H1 (cell line): ENCODE measurements around the gene ARHGEF10L. TPM values are rescaled to one million over a fixed set of nuclear protein-coding genes. Genes with fewer than 3 reads are reported as not detected.
A peak's percentile ranks its signal among the peaks of the same experiment; 100 is the strongest.

Experiments
- CTCF ChIA-PET: fragments of 300-600 bp; sonication (Branson Sonifier 250); formaldehyde crosslinking; loops from one replicate; lab custom pipeline; 2021; ENCODE audit not compliant: partially characterized antibody; lab: Charles Lee
- POLR2A ChIA-PET: fragments of 300-600 bp; sonication (Branson Sonifier 250); formaldehyde crosslinking; loops from one replicate; lab custom pipeline; 2021; ENCODE audit warnings: inconsistent platforms; ENCODE audit not compliant: partially characterized antibody; lab: Charles Lee
- DNase-seq, 2 experiments: peaks; one replicate each; pipeline versions ENCODE4 v3.0.0 to v3.0.0-alpha.2; 2010 to 2022; ENCODE audit warnings: low spot score in 2 of 2, low read depth in 1 of 2, mixed read lengths in 1 of 2
- FAIRE-seq: peaks from 2 replicates; lab custom pipeline; 2011; peaks lifted over from hg19 to GRCh38; lab: Jason Lieb, UNC
- H2AFZ ChIP-seq: 2 replicates; pipeline ENCODE4 v1.8.1; 2012; ENCODE audit warnings: low read length, inconsistent platforms
- H2AK5ac ChIP-seq: 2 replicates; pipeline ENCODE4 v1.6.1; 2013; ENCODE audit warnings: low read depth, low read length
- H2BK120ac ChIP-seq: replicated peaks from 2 replicates; pipeline ENCODE3; 2013; ENCODE audit warnings: low read depth, low read length, inconsistent platforms
- H2BK12ac ChIP-seq: 2 replicates; pipeline ENCODE4 v1.6.1; 2013; ENCODE audit warnings: low read depth, low read length
- H2BK15ac ChIP-seq: 2 replicates; pipeline ENCODE4 v1.6.1; 2013; ENCODE audit warnings: low read length
- H2BK20ac ChIP-seq: 2 replicates; pipeline ENCODE4 v1.6.1; 2013; ENCODE audit warnings: low read length
- H2BK5ac ChIP-seq: 2 replicates; pipeline ENCODE4 v1.6.1; 2013; ENCODE audit warnings: low read depth, low read length
- H3K14ac ChIP-seq: 2 replicates; pipeline ENCODE4 v1.6.1; 2013; ENCODE audit warnings: inconsistent platforms; ENCODE audit not compliant: insufficient read length
- H3K18ac ChIP-seq: 2 replicates; pipeline ENCODE4 v1.6.1; 2013; ENCODE audit warnings: low read length; ENCODE audit errors: extremely low read depth
- H3K23ac ChIP-seq: 2 replicates; pipeline ENCODE4 v1.6.1; 2013; ENCODE audit warnings: inconsistent platforms; ENCODE audit not compliant: insufficient read length
- H3K23me2 ChIP-seq: 2 replicates; pipeline ENCODE4 v1.6.1; 2013; ENCODE audit warnings: low read depth, low read length
- H3K27ac ChIP-seq: 2 replicates; pipeline ENCODE4 v1.6.1; 2011; ENCODE audit warnings: low read depth, low read length, inconsistent platforms
- H3K27me3 ChIP-seq, 4 experiments: replicated peaks in 1 of 4; 1 replicate in 1 of 4; 2 replicates in 3 of 4; pipeline versions ENCODE4 v1.6.1 to v1.8.1; 2011 to 2013; ENCODE audit warnings: low read length in 3 of 4, mild to moderate bottlenecking in 3 of 4, inconsistent platforms in 2 of 4, mixed read lengths in 2 of 4, moderate library complexity in 1 of 4; ENCODE audit not compliant: control insufficient read depth in 3 of 4, insufficient read depth in 3 of 4; ENCODE audit errors: extremely low read depth in 1 of 4
- H3K36me3 ChIP-seq, 4 experiments: 2 replicates each; pipeline versions ENCODE4 v1.6.1 to v1.8.1; 2011 to 2013; ENCODE audit warnings: mild to moderate bottlenecking in 4 of 4, low read length in 3 of 4, moderate library complexity in 2 of 4, control low read depth in 1 of 4, inconsistent platforms in 1 of 4; ENCODE audit not compliant: insufficient read depth in 4 of 4, control insufficient read depth in 2 of 4
- H3K4ac ChIP-seq: replicated peaks from 2 replicates; pipeline ENCODE3; 2013; ENCODE audit warnings: low read length, low read depth, mixed read lengths, inconsistent platforms; ENCODE audit not compliant: insufficient read length
- H3K4me1 ChIP-seq, 4 experiments: replicated peaks in 1 of 4; 1 replicate in 1 of 4; 2 replicates in 3 of 4; pipeline versions ENCODE4 v1.6.1 to v1.8.1; 2011 to 2013; ENCODE audit warnings: low read length in 3 of 4, inconsistent platforms in 2 of 4, mixed read lengths in 1 of 4; ENCODE audit not compliant: insufficient read depth in 4 of 4, control insufficient read depth in 3 of 4
- H3K4me2 ChIP-seq, 2 experiments: 2 replicates each; pipeline versions ENCODE4 v1.6.1 to v1.8.1; 2011 to 2013; ENCODE audit warnings: low read depth in 2 of 2, low read length in 2 of 2, control low read depth in 1 of 2, inconsistent platforms in 1 of 2, mild to moderate bottlenecking in 1 of 2; ENCODE audit not compliant: insufficient read depth in 1 of 2
- H3K4me3 ChIP-seq, 4 experiments: fragments of 200-600, 300-600 bp in 1 of 4; sonication (generic), shearing (Covaris generic), sonication (Bioruptor Twin) in 1 of 4; 2 replicates each; pipeline versions ENCODE4 v1.5.1 to v1.8.1; 2011 to 2016; ENCODE audit warnings: low read length in 4 of 4, low read depth in 3 of 4, control low read depth in 2 of 4, inconsistent platforms in 2 of 4, mild to moderate bottlenecking in 2 of 4, mixed read lengths in 1 of 4, moderate library complexity in 1 of 4; ENCODE audit not compliant: insufficient read depth in 2 of 4; ENCODE audit errors: extremely low read depth in 1 of 4
- H3K56ac ChIP-seq: replicated peaks from 2 replicates; pipeline ENCODE3; 2013; ENCODE audit warnings: low read depth, mild to moderate bottlenecking, mixed read lengths, low read length, inconsistent platforms; ENCODE audit not compliant: insufficient read length
- H3K79me1 ChIP-seq: 2 replicates; pipeline ENCODE4 v1.6.1; 2013; ENCODE audit warnings: low read depth, low read length, control low read depth
- H3K79me2 ChIP-seq, 2 experiments: 2 replicates each; pipeline versions ENCODE4 v1.6.1 to v1.8.1; 2012 to 2013; ENCODE audit warnings: low read length in 2 of 2, mild to moderate bottlenecking in 2 of 2, inconsistent platforms in 1 of 2; ENCODE audit not compliant: insufficient read depth in 2 of 2, control insufficient read depth in 1 of 2
- H3K9ac ChIP-seq, 4 experiments: replicated peaks in 1 of 4; 1 replicate in 1 of 4; 2 replicates in 3 of 4; pipeline versions ENCODE4 v1.6.1 to v1.8.1; 2011 to 2013; ENCODE audit warnings: low read depth in 3 of 4, low read length in 3 of 4, control low read depth in 2 of 4, mild to moderate bottlenecking in 2 of 4, moderate library complexity in 2 of 4, inconsistent platforms in 1 of 4; ENCODE audit errors: extremely low read depth in 1 of 4
- H3K9me3 ChIP-seq, 2 experiments: 2 replicates each; pipeline versions ENCODE4 v1.6.1 to v1.8.1; 2012 to 2013; ENCODE audit warnings: mild to moderate bottlenecking in 2 of 2, moderate library complexity in 2 of 2, control low read depth in 1 of 2, inconsistent platforms in 1 of 2, low read depth in 1 of 2, low read length in 1 of 2, mixed read lengths in 1 of 2; ENCODE audit not compliant: insufficient read depth in 2 of 2
- H4K20me1 ChIP-seq, 2 experiments: replicated peaks in 1 of 2; 2 replicates each; pipeline versions ENCODE3 to v1.8.1; 2011 to 2013; ENCODE audit warnings: inconsistent platforms in 2 of 2, low read length in 2 of 2, mild to moderate bottlenecking in 1 of 2; ENCODE audit not compliant: insufficient read depth in 2 of 2, control insufficient read depth in 1 of 2
- H4K5ac ChIP-seq: 2 replicates; pipeline ENCODE4 v1.6.1; 2013; ENCODE audit warnings: low read length, low read depth, mixed read lengths, inconsistent platforms; ENCODE audit not compliant: insufficient read length
- H4K8ac ChIP-seq: 2 replicates; pipeline ENCODE4 v1.8.0; 2013; ENCODE audit warnings: mild to moderate bottlenecking, moderate library complexity, low read length, inconsistent platforms; ENCODE audit not compliant: insufficient read depth; ENCODE audit errors: extremely low read depth
- H4K91ac ChIP-seq: replicated peaks from 2 replicates; pipeline ENCODE3; 2013; ENCODE audit warnings: low read length, mixed read lengths, inconsistent platforms; ENCODE audit not compliant: insufficient read length
- CEBPB ChIP-seq: IDR thresholded peaks from 2 replicates; pipeline ENCODE4 v1.6.1; 2012; ENCODE audit warnings: low read depth, low read length
- CTBP2 ChIP-seq: IDR thresholded peaks from 2 replicates; pipeline ENCODE4 v1.7.0; 2011; ENCODE audit warnings: borderline replicate concordance, mild to moderate bottlenecking, moderate library complexity, mixed read lengths, low read length; ENCODE audit not compliant: insufficient read depth, insufficient read length
- MAX ChIP-seq: IDR thresholded peaks from 2 replicates; pipeline ENCODE4 v1.6.1; 2012; ENCODE audit warnings: inconsistent platforms
- TEAD4 ChIP-seq: IDR thresholded peaks from 2 replicates; pipeline ENCODE4 v1.6.1; 2012; ENCODE audit warnings: low read depth, low read length, inconsistent platforms, mixed read lengths
- YY1 ChIP-seq: IDR thresholded peaks from 2 replicates; pipeline ENCODE4 v1.6.1; 2011; ENCODE audit warnings: low read depth, mild to moderate bottlenecking, low read length
- WGBS, 2 experiments: shearing (Covaris generic) in 1 of 2; methylation state at CpG; one replicate each; pipeline versions ENCODE4 v1.1.6 to v1.1.7; 2013 to 2015; ENCODE audit warnings: low lambda C conversion rate in 2 of 2, mixed read lengths in 2 of 2, inconsistent platforms in 1 of 2, low coverage in 1 of 2, missing lambda C conversion rate in 1 of 2; ENCODE audit not compliant: insufficient replicate concordance in 2 of 2, insufficient coverage in 1 of 2, insufficient read length in 1 of 2; ENCODE audit errors: extremely low coverage in 1 of 2, missing lambda C conversion rate in 1 of 2; 5-methylcytosine and 5-hydroxymethylcytosine counted together
- polyA plus RNA-seq, 7 experiments: library from polyadenylated mRNA; depleted of rRNA in 3 of 7; stranded (reverse) in 5 of 7; unstranded in 2 of 7; fragments of >200 nt in 5 of 7; fragments of 200-250 nt in 2 of 7; gene quantifications; 1 replicate in 5 of 7; 2 replicates in 1 of 7; 4 replicates in 1 of 7; pipeline versions ENCODE4 v1.2.1 to v1.2.3, GENCODE V29; 2011 to 2013; ENCODE audit warnings: missing spikeins in 2 of 7, mixed read lengths in 2 of 7
- total RNA-seq: library from RNA; stranded (reverse); fragmentation: NEBNext Ultra II Directional; extraction: Animal tissue kit (Norgen Biotek cat#: 25700); gene quantifications from 2 replicates; pipeline ENCODE4 v1.2.1, GENCODE V29; 2021
- TF ChIP-seq, protein P1 (sequence below): IDR thresholded peaks from 2 replicates; pipeline ENCODE4 v1.6.1; 2011; ENCODE audit warnings: low read length, improper control_type of control experiment
- TF ChIP-seq, protein P2 (sequence below): IDR thresholded peaks from 2 replicates; pipeline ENCODE4 v1.6.1; 2011; ENCODE audit warnings: low read depth, mild to moderate bottlenecking, low read length; ENCODE audit not compliant: insufficient read depth

ARHGEF10L gene
- total and polyA plus RNA-seq, 2 of the 8 experiments (the other 6 are each of a cell fraction or from before 2014, with no cell fraction given) = 33.6 to 39.6 TPM

DNA sequence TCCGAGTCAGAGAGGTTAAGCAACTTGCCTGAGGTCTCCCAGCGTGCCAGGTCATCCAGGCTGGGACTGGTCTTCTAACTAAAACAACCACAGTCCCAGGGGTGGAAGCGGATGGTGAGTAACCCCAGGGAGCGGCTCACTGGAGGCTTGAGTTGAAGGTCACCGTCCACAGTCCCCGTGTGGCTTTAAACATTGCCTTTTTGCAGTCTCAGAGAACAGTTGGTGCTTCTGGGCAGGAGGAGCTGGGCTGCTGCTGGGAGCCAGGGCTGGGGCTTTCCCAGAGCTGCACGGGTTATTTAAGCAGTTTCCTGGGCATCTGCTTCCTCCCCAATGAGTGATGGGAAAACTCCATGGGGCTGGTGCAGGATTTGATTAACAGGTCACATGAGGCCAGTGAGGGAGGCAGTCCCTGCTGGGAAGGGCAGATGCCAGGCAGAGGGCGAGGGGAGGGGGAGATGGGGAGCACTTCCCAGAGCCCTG is 12.3 kb downstream of the ARHGEF10L start:
- H3K4me2 ChIP-seq = peak overlapping the region; percentile 67 to 81
- H4K8ac ChIP-seq = no peak overlapping the region
- no peak overlapping the region; the same call in 1 of the 2 replicates for H3K27ac ChIP-seq
- H2BK15ac ChIP-seq = 0 out of 2 replicates have a peak overlapping the region, but pooled peaks have one; percentile 49
- ChIA-PET POLR2A (interaction anchor here (0.7 to 8.5 kb wide), 12 partner anchors 10 to 67 kb away, joined by 3 to 123 read pairs (median 4); partner anchors contain the start of gene ARHGEF10L), CTCF (interaction anchor here (0.7 to 86.2 kb wide), 14 partner anchors 9 to 77 kb away, joined by 3 to 1640 read pairs (median 4); no protein-coding TSS in a partner anchor)
- H4K5ac ChIP-seq = no peak overlapping the region
- peaks cover 3 to 72% of the 10 kb centered on the region in 2 experiments for H3K79me2 ChIP-seq
- no peaks in the 10 kb centered on the region for H3K9me3 ChIP-seq
- H2BK5ac ChIP-seq = peak overlapping the region; percentile 82; the same call in 1 of the 2 replicates
- H3K4ac ChIP-seq = peak overlapping the region; percentile 55
- H3K36me3 ChIP-seq = no peaks in the 10 kb centered on the region
- 55% methylated on average over 8 of the region's 8 CpGs; no CpG with 5 or more reads in 1 of the 2 experiments for WGBS, 2 experiments
- peaks cover 0 to 2% of the 10 kb centered on the region in 2 experiments for H4K20me1 ChIP-seq
- peak overlapping the region; percentile 95 for H4K91ac ChIP-seq
- peak; percentile 7 for FAIRE-seq
- H3K56ac ChIP-seq = no peak overlapping the region
- no peak for DNase-seq
- H2BK120ac ChIP-seq = peak overlapping the region; percentile 47
- no peaks in the 10 kb centered on the region; the same call in none of the 2 replicates for H3K23me2 ChIP-seq
- H2BK20ac ChIP-seq = peak overlapping the region; percentile 75; the same call in 1 of the 2 replicates
- H3K18ac ChIP-seq = peak overlapping the region; percentile 65
- no peak overlapping the region for H3K9ac ChIP-seq
- peak overlapping the region in 2 of 4 experiments; percentile 7 to 44; a peak in 3 of 8 replicates for H3K4me3 ChIP-seq
- H3K79me1 ChIP-seq = peaks cover 19% of the 10 kb centered on the region
- H2BK12ac ChIP-seq = peak overlapping the region; percentile 91; the same call in 1 of the 2 replicates
- H3K27me3 ChIP-seq = no peaks in the 10 kb centered on the region
- H2AFZ ChIP-seq = no peak overlapping the region
- no peak overlapping the region for H3K14ac ChIP-seq
- TF ChIP-seq, protein P1, sequence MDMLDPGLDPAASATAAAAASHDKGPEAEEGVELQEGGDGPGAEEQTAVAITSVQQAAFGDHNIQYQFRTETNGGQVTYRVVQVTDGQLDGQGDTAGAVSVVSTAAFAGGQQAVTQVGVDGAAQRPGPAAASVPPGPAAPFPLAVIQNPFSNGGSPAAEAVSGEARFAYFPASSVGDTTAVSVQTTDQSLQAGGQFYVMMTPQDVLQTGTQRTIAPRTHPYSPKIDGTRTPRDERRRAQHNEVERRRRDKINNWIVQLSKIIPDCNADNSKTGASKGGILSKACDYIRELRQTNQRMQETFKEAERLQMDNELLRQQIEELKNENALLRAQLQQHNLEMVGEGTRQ = peak; percentile 77
- TF ChIP-seq YY1 = peak; percentile 34; the same call in 1 of the 2 replicates
- TF ChIP-seq CEBPB = no peak
- TF ChIP-seq TEAD4 = peak; percentile 52; the same call in 1 of the 2 replicates
- 0 out of 2 replicates have a peak, but pooled peaks have one; percentile 12 for TF ChIP-seq MAX
- TF ChIP-seq, protein P2, sequence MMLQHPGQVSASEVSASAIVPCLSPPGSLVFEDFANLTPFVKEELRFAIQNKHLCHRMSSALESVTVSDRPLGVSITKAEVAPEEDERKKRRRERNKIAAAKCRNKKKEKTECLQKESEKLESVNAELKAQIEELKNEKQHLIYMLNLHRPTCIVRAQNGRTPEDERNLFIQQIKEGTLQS = 0 out of 2 replicates have a peak, but pooled peaks have one; percentile 21
- TF ChIP-seq CTBP2 = no peak
- H3K23ac ChIP-seq = no peak overlapping the region
- H2AK5ac ChIP-seq = no peak overlapping the region
- H3K4me1 ChIP-seq = peaks cover 18 to 50% (median 37%) of the 10 kb centered on the region in 4 experiments
